H9 (cell line): ENCODE data around the gene DPP10. TPM values are rescaled to one million over a fixed set of nuclear protein-coding genes. Genes with fewer than 3 reads are reported as not detected.

ENCODE experiments used
- DNase-seq: peaks from one replicate; pipeline ENCODE4 v3.0.0-alpha.2; 2017
- H2AFZ ChIP-seq: one replicate; pipeline ENCODE4 v1.6.1; 2013; ENCODE audit warnings: mild to moderate bottlenecking, low read length, control low read depth, moderate library complexity
- H2AK5ac ChIP-seq: 2 replicates; pipeline ENCODE4 v1.6.1; 2013; ENCODE audit warnings: low read length, control low read depth, mixed read lengths; ENCODE audit not compliant: insufficient read length
- H2BK120ac ChIP-seq: one replicate; pipeline ENCODE4 v1.6.1; 2013; ENCODE audit warnings: low read depth, mild to moderate bottlenecking, low read length, control low read depth, inconsistent platforms; ENCODE audit not compliant: poor library complexity, severe bottlenecking
- H2BK12ac ChIP-seq: 2 replicates; pipeline ENCODE4 v1.6.1; 2013; ENCODE audit warnings: low read length, control low read depth, mixed read lengths, low read depth; ENCODE audit not compliant: insufficient read length
- H2BK15ac ChIP-seq: 2 replicates; pipeline ENCODE4 v1.6.1; 2013; ENCODE audit warnings: low read depth, low read length, control low read depth
- H2BK20ac ChIP-seq: one replicate; pipeline ENCODE4 v1.6.1; 2013; ENCODE audit warnings: low read depth, mild to moderate bottlenecking, low read length, control low read depth, inconsistent platforms; ENCODE audit not compliant: poor library complexity, severe bottlenecking
- H2BK5ac ChIP-seq: 2 replicates; pipeline ENCODE4 v1.6.1; 2013; ENCODE audit warnings: low read length, control low read depth, mixed read lengths; ENCODE audit not compliant: insufficient read length
- H3K14ac ChIP-seq: 2 replicates; pipeline ENCODE4 v1.6.1; 2013; ENCODE audit warnings: low read length, control low read depth; ENCODE audit not compliant: insufficient read depth
- H3K18ac ChIP-seq: 2 replicates; pipeline ENCODE4 v1.6.1; 2013; ENCODE audit warnings: low read depth, mild to moderate bottlenecking, mixed read lengths, low read length, control low read depth; ENCODE audit not compliant: insufficient read length
- H3K23ac ChIP-seq: 2 replicates; pipeline ENCODE4 v1.6.1; 2013; ENCODE audit warnings: low read length, control low read depth, mixed read lengths, low read depth; ENCODE audit not compliant: insufficient read length
- H3K23me2 ChIP-seq: 2 replicates; pipeline ENCODE4 v1.6.1; 2013; ENCODE audit warnings: low read depth, mild to moderate bottlenecking, mixed read lengths, low read length, control low read depth; ENCODE audit not compliant: insufficient read length, poor library complexity, severe bottlenecking
- H3K27ac ChIP-seq: 2 replicates; pipeline ENCODE4 v1.5.1; 2013; ENCODE audit warnings: low read length, control low read depth, mixed read lengths, low read depth; ENCODE audit not compliant: insufficient read length
- H3K27me3 ChIP-seq: 2 replicates; pipeline ENCODE4 v1.6.1; 2013; ENCODE audit warnings: low read length, control low read depth, inconsistent platforms; ENCODE audit not compliant: insufficient read depth
- H3K4ac ChIP-seq: 2 replicates; pipeline ENCODE4 v1.6.1; 2013; ENCODE audit warnings: low read depth, mild to moderate bottlenecking, control low read depth, inconsistent platforms, low read length, moderate library complexity
- H3K4me1 ChIP-seq: 2 replicates; pipeline ENCODE4 v1.6.1; 2013; ENCODE audit warnings: low read length, control low read depth, inconsistent platforms; ENCODE audit not compliant: insufficient read depth
- H3K4me2 ChIP-seq: 2 replicates; pipeline ENCODE4 v1.6.1; 2013; ENCODE audit warnings: low read length, control low read depth, mixed read lengths; ENCODE audit not compliant: insufficient read length, insufficient read depth
- H3K56ac ChIP-seq: 2 replicates; pipeline ENCODE4 v1.6.1; 2013; ENCODE audit warnings: low read depth, mild to moderate bottlenecking, mixed read lengths, low read length, control low read depth; ENCODE audit not compliant: insufficient read length
- H3K79me1 ChIP-seq: 2 replicates; pipeline ENCODE4 v1.6.1; 2013; ENCODE audit warnings: low read depth, mild to moderate bottlenecking, moderate library complexity, low read length, control low read depth, inconsistent platforms; ENCODE audit not compliant: insufficient read depth, poor library complexity, severe bottlenecking
- H3K79me2 ChIP-seq: 2 replicates; pipeline ENCODE4 v1.6.1; 2013; ENCODE audit warnings: low read length, control low read depth, inconsistent platforms; ENCODE audit not compliant: insufficient read depth
- H3K9ac ChIP-seq: 2 replicates; pipeline ENCODE4 v1.6.1; 2013; ENCODE audit warnings: low read length, control low read depth, mixed read lengths; ENCODE audit not compliant: insufficient read length; ENCODE audit errors: extremely low read depth
- H3K9me3 ChIP-seq: one replicate; pipeline ENCODE4 v1.6.1; 2013; ENCODE audit warnings: low read depth, low read length, inconsistent platforms; ENCODE audit not compliant: control insufficient read depth
- H3T11ph ChIP-seq: one replicate; pipeline ENCODE4 v1.6.1; 2013; ENCODE audit warnings: mild to moderate bottlenecking, low read length, control low read depth, inconsistent platforms
- H4K20me1 ChIP-seq: one replicate; pipeline ENCODE4 v1.6.1; 2013; ENCODE audit not compliant: control insufficient read depth, insufficient read length, insufficient read depth
- H4K5ac ChIP-seq: 2 replicates; pipeline ENCODE4 v1.6.1; 2013; ENCODE audit warnings: low read depth, mild to moderate bottlenecking, mixed read lengths, low read length, control low read depth; ENCODE audit not compliant: insufficient read length
- H4K8ac ChIP-seq: replicated peaks from 2 replicates; pipeline ENCODE4 v1.6.1; 2013; ENCODE audit warnings: low read length, control low read depth, mixed read lengths, low read depth; ENCODE audit not compliant: insufficient read length
- H4K91ac ChIP-seq: 2 replicates; pipeline ENCODE4 v1.6.1; 2013; ENCODE audit warnings: low read depth, mild to moderate bottlenecking, moderate library complexity, mixed read lengths, low read length, control low read depth; ENCODE audit not compliant: insufficient read length
- H3K27ac Mint-ChIP-seq, 3 experiments: 2 replicates in 2 of 3; 3 replicates in 1 of 3; pipeline ENCODE4 v1.8.0; 2020 to 2021; ENCODE audit warnings: mixed read lengths in 3 of 3, mild to moderate bottlenecking in 1 of 3, moderate library complexity in 1 of 3
- H3K27me3 Mint-ChIP-seq: 2 replicates; pipeline ENCODE4 v1.8.0; 2021; ENCODE audit warnings: low read depth, mild to moderate bottlenecking, moderate library complexity, mixed read lengths
- H3K36me3 Mint-ChIP-seq, 3 experiments: 2 replicates in 2 of 3; 3 replicates in 1 of 3; pipeline ENCODE4 v1.8.0; 2020 to 2021; ENCODE audit warnings: low read depth in 3 of 3, mixed read lengths in 3 of 3; ENCODE audit not compliant: insufficient read depth in 1 of 3
- H3K4me1 Mint-ChIP-seq, 2 experiments: 2 replicates each; pipeline ENCODE4 v1.8.0; 2020; ENCODE audit warnings: mixed read lengths in 2 of 2
- H3K4me3 Mint-ChIP-seq, 2 experiments: 2 replicates in 1 of 2; 3 replicates in 1 of 2; pipeline ENCODE4 v1.8.0; 2020 to 2021; ENCODE audit warnings: mild to moderate bottlenecking in 2 of 2, mixed read lengths in 2 of 2, moderate library complexity in 1 of 2
- H3K9me3 Mint-ChIP-seq, 2 experiments: 2 replicates in 1 of 2; 3 replicates in 1 of 2; pipeline ENCODE4 v1.8.0; 2020; ENCODE audit warnings: mild to moderate bottlenecking in 2 of 2, mixed read lengths in 2 of 2, moderate library complexity in 1 of 2
- CTCF ChIP-seq: fragments of 200-600 bp; sonication (generic); conservative IDR thresholded peaks from 3 replicates; pipeline ENCODE4 v1.8.0; 2021; ENCODE audit warnings: antibody characterized with exemption, mild to moderate bottlenecking
- WGBS: extraction: QIAGEN DNeasy Blood & Tissue Kit; methylation state at CpG from one replicate; pipeline ENCODE4 v1.1.7; 2013; ENCODE audit warnings: missing lambda C conversion rate, low lambda C conversion rate, mixed read lengths; ENCODE audit not compliant: insufficient read length; ENCODE audit errors: extremely low coverage; 5-methylcytosine and 5-hydroxymethylcytosine counted together
- total RNA-seq: library from RNA; stranded (reverse); gene quantifications from 2 replicates; pipeline ENCODE4 v1.2.1, GENCODE V29; 2021

DPP10 gene
- total RNA-seq, 1 experiment from 2014 or later = 11.3 TPM

GRCh38 chr2:115118306-115118705 lies 675.9 kb downstream of the DPP10 start:
- Histone ChIP-seq H4K91ac (no peak overlapping the region), H3T11ph (no peak overlapping the region), H3K56ac (no peak overlapping the region), H4K8ac (no peak overlapping the region), H4K20me1 (no peaks in the 10 kb centered on the region), H3K9me3 (peaks cover 5% of the 10 kb centered on the region), H3K23ac (no peak overlapping the region), H3K79me1 (no peaks in the 10 kb centered on the region), H3K23me2 (no peaks in the 10 kb centered on the region), H3K4ac (no peak overlapping the region), H4K5ac (no peak overlapping the region), H2BK20ac (no peak overlapping the region), H2BK5ac (no peak overlapping the region), H3K27me3 (no peaks in the 10 kb centered on the region), H2BK15ac (no peak overlapping the region), H3K18ac (no peak overlapping the region), H3K4me2 (no peak overlapping the region), H2AFZ (no peak overlapping the region), H3K79me2 (no peaks in the 10 kb centered on the region), H3K9ac (no peak overlapping the region), H2BK120ac (no peak overlapping the region), H3K14ac (no peak overlapping the region), H2BK12ac (no peak overlapping the region), H3K27ac (no peak overlapping the region), H2AK5ac (no peak overlapping the region), H3K4me1 (peaks cover 3% of the 10 kb centered on the region; the same call in 1 of the 2 replicates)
- Mint-ChIP-seq H3K4me3 (no peak overlapping the region), H3K27ac (no peak overlapping the region), H3K27me3 (no peaks in the 10 kb centered on the region), H3K36me3 (peaks cover 5 to 22% (median 13%) of the 10 kb centered on the region in 3 experiments; a peak in 6 of 7 replicates), H3K4me1 (peaks cover 11 to 17% of the 10 kb centered on the region in 2 experiments), H3K9me3 (peaks cover 24 to 25% of the 10 kb centered on the region in 2 experiments; a peak in 4 of 5 replicates)
- DNase-seq = no peak
- no peak for TF ChIP-seq CTCF
- WGBS = no CpG with 5 or more reads among the region's 2 CpGs
